Hindlimb muscle (tissue), 1 donor: ENCODE measurements around the gene DDI2. TPM values are rescaled to one million over a fixed set of nuclear protein-coding genes. Genes with fewer than 3 reads are reported as not detected.
A peak's percentile ranks its signal among the peaks of the same experiment; 100 is the strongest.

Source experiments
- DNase-seq: peaks from one replicate; pipeline ENCODE4 v3.0.0-alpha.2; 2013
- polyA plus RNA-seq: library from polyadenylated mRNA; unstranded; fragments of 120-200 nt; gene quantifications from one replicate; pipeline ENCODE4 v1.2.1, GENCODE V29; 2013; ENCODE audit not compliant: insufficient read length

Gene DDI2
- polyA plus RNA-seq, 1 donor: 24.3 TPM

- no peak for DNase-seq
Measured at GRCh38 chr1:15605398-15606383, 11.6 kb upstream of the DDI2 start.

- no peak for DNase-seq
Measured at GRCh38 chr1:15609631-15610030, 7.6 kb upstream of the DDI2 start.

GRCh38 chr1:15610167-15610566 is 7.1 kb upstream of the DDI2 start:
- DNase-seq: no peak

GRCh38 chr1:15616373-15617172 is 685 bp upstream of the DDI2 start:
- no peak for DNase-seq

- peak; percentile 26 for DNase-seq
Measured at GRCh38 chr1:15618077-15618654, 908 bp downstream of the DDI2 start.

GRCh38 chr1:15618655-15619525 is 1.6 kb downstream of the DDI2 start:
- DNase-seq: no peak

- DNase-seq: no peak
Measured at GRCh38 chr1:15620155-15620545, 2.9 kb downstream of the DDI2 start.

- no peak for DNase-seq
Measured at GRCh38 chr1:15620902-15621682, 3.8 kb downstream of the DDI2 start.

- no peak for DNase-seq
Measured at GRCh38 chr1:15621975-15622374, 4.7 kb downstream of the DDI2 start.

GRCh38 chr1:15622712-15623373 is 5.6 kb downstream of the DDI2 start:
- no peak for DNase-seq

- DNase-seq: no peak
Measured at GRCh38 chr1:15623435-15623834, 6.2 kb downstream of the DDI2 start.

- DNase-seq: no peak
Measured at GRCh38 chr1:15624133-15624714, 7.0 kb downstream of the DDI2 start.

GRCh38 chr1:15625056-15625917 is 8.0 kb downstream of the DDI2 start:
- DNase-seq: no peak

- DNase-seq: no peak
Measured at GRCh38 chr1:15626269-15626950, 9.2 kb downstream of the DDI2 start.

GRCh38 chr1:15627343-15627988 is 10.2 kb downstream of the DDI2 start:
- no peak for DNase-seq

- no peak for DNase-seq
Measured at GRCh38 chr1:15628003-15628402, 10.7 kb downstream of the DDI2 start.

GRCh38 chr1:15633756-15634420 is 16.6 kb downstream of the DDI2 start:
- DNase-seq: no peak

GRCh38 chr1:15636436-15636835 is 19.2 kb downstream of the DDI2 start:
- DNase-seq: no peak
